H1 (cell line): Measurements from ENCODE around the gene IRF2BP1. TPM values are rescaled to one million over a fixed set of nuclear protein-coding genes. Genes with fewer than 3 reads are reported as not detected.
A peak's percentile ranks its signal among the peaks of the same experiment; 100 is the strongest.

Source experiments
- EGR1 ChIP-seq: IDR thresholded peaks from 2 replicates; pipeline ENCODE4 v1.6.1; 2011; ENCODE audit warnings: low read depth, low read length, borderline replicate concordance
- HDAC2 ChIP-seq, 2 experiments: fragments of 300-600 bp in 1 of 2; sonication (generic) in 1 of 2; IDR thresholded peaks; 2 replicates each; pipeline ENCODE4 v1.6.1; 2011 to 2012; ENCODE audit warnings: low read depth in 2 of 2, low read length in 2 of 2, mild to moderate bottlenecking in 2 of 2, moderate library complexity in 2 of 2, borderline replicate concordance in 1 of 2, inconsistent platforms in 1 of 2
- KDM1A ChIP-seq: fragments of 200-600, 300-600 bp; sonication (generic); IDR thresholded peaks from 2 replicates; pipeline ENCODE4 v1.7.1; 2016; ENCODE audit warnings: mild to moderate bottlenecking, low read length, borderline replicate concordance
- KDM5A ChIP-seq: fragments of 200-600 bp; IDR thresholded peaks from 2 replicates; pipeline ENCODE4 v1.7.1; 2012; ENCODE audit warnings: mild to moderate bottlenecking, low read length, inconsistent platforms, mixed read lengths
- PHF8 ChIP-seq: fragments of 200-600 bp; sonication (generic); conservative IDR thresholded peaks from 2 replicates; pipeline ENCODE4 v1.7.1; 2012; ENCODE audit warnings: low read depth, mild to moderate bottlenecking, inconsistent platforms, low read length, moderate library complexity
- POLR2AphosphoS5 ChIP-seq: IDR thresholded peaks from 2 replicates; pipeline ENCODE4 v1.6.1; 2011; ENCODE audit warnings: low read depth, low read length
- RNF2 ChIP-seq: fragments of 200-900, 300-1000 bp; sonication (generic); IDR thresholded peaks from 2 replicates; pipeline ENCODE4 v1.7.1; 2016; ENCODE audit warnings: borderline replicate concordance, low read depth, mild to moderate bottlenecking, antibody characterized with exemption, low read length; ENCODE audit not compliant: poor library complexity, severe bottlenecking; ENCODE audit errors: missing control alignments
- TAF1 ChIP-seq: IDR thresholded peaks from 2 replicates; pipeline ENCODE4 v1.6.1; 2011; ENCODE audit warnings: mild to moderate bottlenecking, low read depth, low read length
- polyA plus RNA-seq, 7 experiments: library from polyadenylated mRNA; depleted of rRNA in 3 of 7; stranded (reverse) in 5 of 7; unstranded in 2 of 7; fragments of >200 nt in 5 of 7; fragments of 200-250 nt in 2 of 7; gene quantifications; 1 replicate in 5 of 7; 2 replicates in 1 of 7; 4 replicates in 1 of 7; pipeline versions ENCODE4 v1.2.1 to v1.2.3, GENCODE V29; 2011 to 2013; ENCODE audit warnings: missing spikeins in 2 of 7, mixed read lengths in 2 of 7
- total RNA-seq: library from RNA; stranded (reverse); fragmentation: NEBNext Ultra II Directional; extraction: Animal tissue kit (Norgen Biotek cat#: 25700); gene quantifications from 2 replicates; pipeline ENCODE4 v1.2.1, GENCODE V29; 2021
- TF ChIP-seq, protein P1 (sequence below): fragments of 300-600 bp; sonication (generic); IDR thresholded peaks from 2 replicates; pipeline ENCODE4 v1.7.1; 2012; ENCODE audit warnings: low read length, moderate library complexity, mild to moderate bottlenecking, inconsistent platforms; ENCODE audit not compliant: insufficient replicate concordance

IRF2BP1 gene
- total and polyA plus RNA-seq, 2 of the 8 experiments (the other 6 are each of a cell fraction or from before 2014, with no cell fraction given) = 12.1 to 24.4 TPM

GRCh38 chr19:45862564-45863334, 23.2 kb downstream of the IRF2BP1 start, which contains the start of gene SYMPK (continued):
- TF ChIP-seq, protein P1, sequence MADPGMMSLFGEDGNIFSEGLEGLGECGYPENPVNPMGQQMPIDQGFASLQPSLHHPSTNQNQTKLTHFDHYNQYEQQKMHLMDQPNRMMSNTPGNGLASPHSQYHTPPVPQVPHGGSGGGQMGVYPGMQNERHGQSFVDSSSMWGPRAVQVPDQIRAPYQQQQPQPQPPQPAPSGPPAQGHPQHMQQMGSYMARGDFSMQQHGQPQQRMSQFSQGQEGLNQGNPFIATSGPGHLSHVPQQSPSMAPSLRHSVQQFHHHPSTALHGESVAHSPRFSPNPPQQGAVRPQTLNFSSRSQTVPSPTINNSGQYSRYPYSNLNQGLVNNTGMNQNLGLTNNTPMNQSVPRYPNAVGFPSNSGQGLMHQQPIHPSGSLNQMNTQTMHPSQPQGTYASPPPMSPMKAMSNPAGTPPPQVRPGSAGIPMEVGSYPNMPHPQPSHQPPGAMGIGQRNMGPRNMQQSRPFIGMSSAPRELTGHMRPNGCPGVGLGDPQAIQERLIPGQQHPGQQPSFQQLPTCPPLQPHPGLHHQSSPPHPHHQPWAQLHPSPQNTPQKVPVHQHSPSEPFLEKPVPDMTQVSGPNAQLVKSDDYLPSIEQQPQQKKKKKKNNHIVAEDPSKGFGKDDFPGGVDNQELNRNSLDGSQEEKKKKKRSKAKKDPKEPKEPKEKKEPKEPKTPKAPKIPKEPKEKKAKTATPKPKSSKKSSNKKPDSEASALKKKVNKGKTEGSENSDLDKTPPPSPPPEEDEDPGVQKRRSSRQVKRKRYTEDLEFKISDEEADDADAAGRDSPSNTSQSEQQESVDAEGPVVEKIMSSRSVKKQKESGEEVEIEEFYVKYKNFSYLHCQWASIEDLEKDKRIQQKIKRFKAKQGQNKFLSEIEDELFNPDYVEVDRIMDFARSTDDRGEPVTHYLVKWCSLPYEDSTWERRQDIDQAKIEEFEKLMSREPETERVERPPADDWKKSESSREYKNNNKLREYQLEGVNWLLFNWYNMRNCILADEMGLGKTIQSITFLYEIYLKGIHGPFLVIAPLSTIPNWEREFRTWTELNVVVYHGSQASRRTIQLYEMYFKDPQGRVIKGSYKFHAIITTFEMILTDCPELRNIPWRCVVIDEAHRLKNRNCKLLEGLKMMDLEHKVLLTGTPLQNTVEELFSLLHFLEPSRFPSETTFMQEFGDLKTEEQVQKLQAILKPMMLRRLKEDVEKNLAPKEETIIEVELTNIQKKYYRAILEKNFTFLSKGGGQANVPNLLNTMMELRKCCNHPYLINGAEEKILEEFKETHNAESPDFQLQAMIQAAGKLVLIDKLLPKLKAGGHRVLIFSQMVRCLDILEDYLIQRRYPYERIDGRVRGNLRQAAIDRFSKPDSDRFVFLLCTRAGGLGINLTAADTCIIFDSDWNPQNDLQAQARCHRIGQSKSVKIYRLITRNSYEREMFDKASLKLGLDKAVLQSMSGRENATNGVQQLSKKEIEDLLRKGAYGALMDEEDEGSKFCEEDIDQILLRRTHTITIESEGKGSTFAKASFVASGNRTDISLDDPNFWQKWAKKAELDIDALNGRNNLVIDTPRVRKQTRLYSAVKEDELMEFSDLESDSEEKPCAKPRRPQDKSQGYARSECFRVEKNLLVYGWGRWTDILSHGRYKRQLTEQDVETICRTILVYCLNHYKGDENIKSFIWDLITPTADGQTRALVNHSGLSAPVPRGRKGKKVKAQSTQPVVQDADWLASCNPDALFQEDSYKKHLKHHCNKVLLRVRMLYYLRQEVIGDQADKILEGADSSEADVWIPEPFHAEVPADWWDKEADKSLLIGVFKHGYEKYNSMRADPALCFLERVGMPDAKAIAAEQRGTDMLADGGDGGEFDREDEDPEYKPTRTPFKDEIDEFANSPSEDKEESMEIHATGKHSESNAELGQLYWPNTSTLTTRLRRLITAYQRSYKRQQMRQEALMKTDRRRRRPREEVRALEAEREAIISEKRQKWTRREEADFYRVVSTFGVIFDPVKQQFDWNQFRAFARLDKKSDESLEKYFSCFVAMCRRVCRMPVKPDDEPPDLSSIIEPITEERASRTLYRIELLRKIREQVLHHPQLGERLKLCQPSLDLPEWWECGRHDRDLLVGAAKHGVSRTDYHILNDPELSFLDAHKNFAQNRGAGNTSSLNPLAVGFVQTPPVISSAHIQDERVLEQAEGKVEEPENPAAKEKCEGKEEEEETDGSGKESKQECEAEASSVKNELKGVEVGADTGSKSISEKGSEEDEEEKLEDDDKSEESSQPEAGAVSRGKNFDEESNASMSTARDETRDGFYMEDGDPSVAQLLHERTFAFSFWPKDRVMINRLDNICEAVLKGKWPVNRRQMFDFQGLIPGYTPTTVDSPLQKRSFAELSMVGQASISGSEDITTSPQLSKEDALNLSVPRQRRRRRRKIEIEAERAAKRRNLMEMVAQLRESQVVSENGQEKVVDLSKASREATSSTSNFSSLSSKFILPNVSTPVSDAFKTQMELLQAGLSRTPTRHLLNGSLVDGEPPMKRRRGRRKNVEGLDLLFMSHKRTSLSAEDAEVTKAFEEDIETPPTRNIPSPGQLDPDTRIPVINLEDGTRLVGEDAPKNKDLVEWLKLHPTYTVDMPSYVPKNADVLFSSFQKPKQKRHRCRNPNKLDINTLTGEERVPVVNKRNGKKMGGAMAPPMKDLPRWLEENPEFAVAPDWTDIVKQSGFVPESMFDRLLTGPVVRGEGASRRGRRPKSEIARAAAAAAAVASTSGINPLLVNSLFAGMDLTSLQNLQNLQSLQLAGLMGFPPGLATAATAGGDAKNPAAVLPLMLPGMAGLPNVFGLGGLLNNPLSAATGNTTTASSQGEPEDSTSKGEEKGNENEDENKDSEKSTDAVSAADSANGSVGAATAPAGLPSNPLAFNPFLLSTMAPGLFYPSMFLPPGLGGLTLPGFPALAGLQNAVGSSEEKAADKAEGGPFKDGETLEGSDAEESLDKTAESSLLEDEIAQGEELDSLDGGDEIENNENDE = no peak
- TF ChIP-seq KDM1A (peak; percentile 73; the same call in 1 of the 2 replicates), KDM5A (no peak), PHF8 (peak; percentile 90), POLR2AphosphoS5 (peak; percentile 58), EGR1 (no peak), TAF1 (peak; percentile 82), HDAC2 (IDR thresholded peaks at IDR 0.05; ENCODE audit: borderline replicate concordance in 1 of 2, low read depth in 2 of 2, low read length in 2 of 2) (no peak), RNF2 (no peak)
